Mucosa of rectum (tissue), 2 donors: ENCODE measurements around the gene PLA2G4F.

Source experiments
- H3K27ac ChIP-seq, 2 donors: one replicate each; pipeline ENCODE4 v1.7.0; 2013; ENCODE audit warnings: inconsistent platforms in 2 of 2, low read depth in 2 of 2, low read length in 2 of 2
- H3K27me3 ChIP-seq, 2 donors: one replicate each; pipeline ENCODE4 v1.7.0; 2013; ENCODE audit warnings: low read length in 2 of 2; ENCODE audit not compliant: control insufficient read depth in 2 of 2, insufficient read depth in 2 of 2
- H3K36me3 ChIP-seq, 2 donors: one replicate each; pipeline ENCODE4 v1.7.0; 2013; ENCODE audit warnings: low read length in 2 of 2; ENCODE audit not compliant: control insufficient read depth in 2 of 2, insufficient read depth in 2 of 2
- H3K4me1 ChIP-seq, 2 donors: one replicate each; pipeline ENCODE4 v1.7.0; 2013; ENCODE audit warnings: low read length in 2 of 2, mild to moderate bottlenecking in 1 of 2; ENCODE audit not compliant: control insufficient read depth in 2 of 2, insufficient read depth in 2 of 2
- H3K4me3 ChIP-seq, 2 donors: one replicate each; pipeline ENCODE4 v1.7.0; 2013; ENCODE audit warnings: low read length in 2 of 2
- H3K9ac ChIP-seq, 2 donors: one replicate each; pipeline ENCODE4 v1.7.0; 2013; ENCODE audit warnings: low read length in 2 of 2, low read depth in 1 of 2, mild to moderate bottlenecking in 1 of 2
- H3K9me3 ChIP-seq, 2 donors: one replicate each; pipeline ENCODE4 v1.7.0; 2013; ENCODE audit warnings: low read length in 2 of 2; ENCODE audit not compliant: control insufficient read depth in 2 of 2
- donor health status: healthy.
- donor health status: Normal muscosa, but diverticular disease.

PLA2G4F gene

GRCh38 chr15:42190370-42190769, 33.9 kb upstream of the PLA2G4F start:
- H3K36me3 ChIP-seq = peaks cover 57 to 59% of the 10 kb centered on the region in 2 donors
- H3K27me3 ChIP-seq = no peaks in the 10 kb centered on the region
- no peak overlapping the region for H3K27ac ChIP-seq
- no peaks in the 10 kb centered on the region for H3K9me3 ChIP-seq
- no peak overlapping the region for H3K4me3 ChIP-seq
- no peaks in the 10 kb centered on the region for H3K4me1 ChIP-seq
- H3K9ac ChIP-seq = no peak overlapping the region

- H3K4me1 ChIP-seq = no peaks in the 10 kb centered on the region
- H3K4me3 ChIP-seq = no peak overlapping the region
- no peak overlapping the region for H3K9ac ChIP-seq
- H3K9me3 ChIP-seq = no peaks in the 10 kb centered on the region
- no peaks in the 10 kb centered on the region for H3K27me3 ChIP-seq
- no peak overlapping the region for H3K27ac ChIP-seq
- H3K36me3 ChIP-seq = peaks cover 66 to 79% of the 10 kb centered on the region in 2 donors
Measured at GRCh38 chr15:42185801-42186200, 29.4 kb upstream of the PLA2G4F start.

GRCh38 chr15:42184736-42185135, 28.3 kb upstream of the PLA2G4F start:
- Histone ChIP-seq H3K9ac (no peak overlapping the region), H3K9me3 (no peaks in the 10 kb centered on the region), H3K27ac (no peak overlapping the region), H3K36me3 (peaks cover 63 to 80% of the 10 kb centered on the region in 2 donors), H3K4me1 (no peaks in the 10 kb centered on the region), H3K4me3 (no peak overlapping the region), H3K27me3 (no peaks in the 10 kb centered on the region)

GRCh38 chr15:42184296-42184695, 27.9 kb upstream of the PLA2G4F start:
- H3K27me3 ChIP-seq = no peaks in the 10 kb centered on the region
- H3K4me3 ChIP-seq = no peak overlapping the region
- H3K9ac ChIP-seq = no peak overlapping the region
- no peaks in the 10 kb centered on the region for H3K9me3 ChIP-seq
- peaks cover 63 to 82% of the 10 kb centered on the region in 2 donors for H3K36me3 ChIP-seq
- no peaks in the 10 kb centered on the region for H3K4me1 ChIP-seq
- H3K27ac ChIP-seq = no peak overlapping the region

- Histone ChIP-seq H3K4me1 (no peaks in the 10 kb centered on the region), H3K27ac (no peak overlapping the region), H3K9ac (no peak overlapping the region), H3K27me3 (no peaks in the 10 kb centered on the region), H3K9me3 (no peaks in the 10 kb centered on the region), H3K4me3 (no peak overlapping the region), H3K36me3 (peaks cover 62 to 83% of the 10 kb centered on the region in 2 donors)
Measured at GRCh38 chr15:42182961-42183360, 26.5 kb upstream of the PLA2G4F start.

DNA sequence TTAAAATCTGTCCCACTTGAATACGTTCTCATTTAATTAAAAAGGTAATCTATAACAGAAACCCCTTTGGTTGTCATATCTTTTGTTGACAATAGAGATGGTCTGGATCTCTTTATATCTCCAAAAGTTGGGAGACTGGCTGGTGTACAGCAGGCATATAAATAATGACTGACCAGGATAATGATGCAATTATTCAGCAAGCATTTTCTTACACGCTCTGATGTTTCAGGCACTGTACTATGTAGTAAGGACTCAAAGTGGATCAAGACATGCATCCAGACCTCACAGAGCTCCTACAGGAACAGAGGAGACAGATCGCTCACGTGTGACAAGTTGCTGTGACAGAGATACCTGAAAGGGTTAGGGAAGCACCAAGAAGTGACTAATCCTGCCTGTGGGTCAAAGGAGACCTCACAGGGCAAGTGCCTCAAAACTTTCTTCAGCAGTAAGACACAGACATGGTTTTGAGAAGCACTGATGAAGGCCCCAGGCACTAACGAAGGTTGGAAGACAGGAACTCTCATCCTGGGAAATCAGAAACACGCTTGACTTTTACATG, 26.0 kb upstream of the PLA2G4F start:
- no peaks in the 10 kb centered on the region for H3K4me1 ChIP-seq
- H3K9ac ChIP-seq = no peak overlapping the region
- H3K27ac ChIP-seq = no peak overlapping the region
- no peak overlapping the region for H3K4me3 ChIP-seq
- H3K36me3 ChIP-seq = peaks cover 57 to 81% of the 10 kb centered on the region in 2 donors
- no peaks in the 10 kb centered on the region for H3K9me3 ChIP-seq
- H3K27me3 ChIP-seq = no peaks in the 10 kb centered on the region

DNA sequence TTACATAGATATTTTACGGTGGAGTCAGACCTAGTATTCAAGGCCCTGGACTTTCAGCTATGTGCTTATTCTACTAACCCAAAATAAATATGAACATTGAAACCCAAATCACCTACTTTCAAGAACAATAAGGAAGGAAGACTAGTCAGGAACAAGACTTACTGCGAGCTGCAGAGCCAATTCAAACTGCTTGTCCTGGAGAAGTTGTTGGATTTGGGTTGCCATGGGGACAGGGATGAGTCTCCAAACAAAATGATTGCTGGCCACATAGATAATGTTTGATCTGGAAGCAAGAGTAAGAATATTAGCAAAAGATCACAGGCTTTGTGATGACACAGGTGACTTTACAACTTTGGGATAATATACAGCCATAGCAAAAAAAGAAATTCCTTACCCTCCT, 21.6 kb upstream of the PLA2G4F start:
- Histone ChIP-seq H3K9me3 (no peaks in the 10 kb centered on the region), H3K4me3 (no peak overlapping the region), H3K4me1 (no peaks in the 10 kb centered on the region), H3K36me3 (peaks cover 49 to 62% of the 10 kb centered on the region in 2 donors), H3K27me3 (no peaks in the 10 kb centered on the region), H3K9ac (no peak overlapping the region), H3K27ac (no peak overlapping the region)

- H3K27me3 ChIP-seq = no peaks in the 10 kb centered on the region
- H3K9me3 ChIP-seq = no peaks in the 10 kb centered on the region
- no peak overlapping the region for H3K9ac ChIP-seq
- H3K4me3 ChIP-seq = no peak overlapping the region
- H3K36me3 ChIP-seq = peaks cover 63 to 65% of the 10 kb centered on the region in 2 donors
- H3K27ac ChIP-seq = no peak overlapping the region
- H3K4me1 ChIP-seq = no peaks in the 10 kb centered on the region
Measured at GRCh38 chr15:42175671-42176070, 19.2 kb upstream of the PLA2G4F start.

DNA sequence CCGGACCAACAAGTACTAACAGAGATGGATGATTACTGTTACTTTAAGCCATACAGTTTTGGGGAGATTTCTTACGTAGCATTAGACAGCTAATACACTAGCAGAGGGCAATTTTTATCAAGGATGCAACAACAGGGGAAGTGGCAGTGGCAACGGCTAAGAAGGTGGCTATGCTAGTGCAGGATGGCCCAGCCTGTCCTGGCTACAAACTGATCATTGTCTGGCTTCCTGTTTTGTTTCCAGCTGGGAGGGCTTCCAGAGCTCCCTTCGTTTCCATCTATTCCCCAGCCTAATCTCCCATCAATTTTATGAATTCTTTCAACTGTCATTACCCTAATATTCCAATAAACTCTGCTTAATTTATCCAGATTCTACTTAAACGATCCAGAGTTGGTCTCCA, 16.0 kb upstream of the PLA2G4F start:
- Histone ChIP-seq H3K27ac (no peak overlapping the region), H3K4me3 (no peak overlapping the region), H3K4me1 (no peaks in the 10 kb centered on the region), H3K9ac (no peak overlapping the region), H3K27me3 (no peaks in the 10 kb centered on the region), H3K9me3 (no peaks in the 10 kb centered on the region), H3K36me3 (peaks cover 63% of the 10 kb centered on the region in 2 donors)

DNA sequence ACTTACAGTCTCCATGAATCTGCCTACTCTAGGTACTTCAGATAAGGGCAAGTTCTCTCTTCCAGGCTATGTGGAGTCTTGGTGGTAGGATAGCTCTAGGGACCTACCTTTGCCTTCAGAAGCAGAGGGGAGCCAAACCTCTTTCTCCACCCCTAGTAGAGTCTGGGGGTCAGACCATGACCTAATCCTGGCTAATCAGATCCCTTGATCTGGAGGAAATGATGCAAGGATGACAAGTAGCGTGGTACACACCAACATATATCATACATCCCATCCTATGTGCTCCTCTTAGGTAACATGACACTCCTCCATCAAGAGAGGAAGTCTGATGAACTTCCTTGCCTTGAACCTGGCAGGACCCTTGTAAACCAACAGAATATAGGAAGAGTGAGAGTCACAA, 15.4 kb upstream of the PLA2G4F start:
- H3K36me3 ChIP-seq = peaks cover 65% of the 10 kb centered on the region in 2 donors
- H3K9me3 ChIP-seq = no peaks in the 10 kb centered on the region
- no peak overlapping the region for H3K27ac ChIP-seq

GRCh38 chr15:42171122-42171521, 14.7 kb upstream of the PLA2G4F start:
- no peak overlapping the region for H3K9ac ChIP-seq
- H3K27me3 ChIP-seq = no peaks in the 10 kb centered on the region
- H3K27ac ChIP-seq = no peak overlapping the region
- no peak overlapping the region for H3K4me3 ChIP-seq
- no peaks in the 10 kb centered on the region for H3K9me3 ChIP-seq
- peaks cover 70 to 72% of the 10 kb centered on the region in 2 donors for H3K36me3 ChIP-seq
- H3K4me1 ChIP-seq = no peaks in the 10 kb centered on the region

More for the DNA sequence above, 15.4 kb upstream of the PLA2G4F start:
- Histone ChIP-seq H3K9ac (no peak overlapping the region), H3K4me1 (no peaks in the 10 kb centered on the region), H3K27me3 (no peaks in the 10 kb centered on the region), H3K4me3 (no peak overlapping the region)
